Heart left ventricle (tissue), 16 donors: Measurements from ENCODE around the gene LRP5. TPM values are rescaled to one million over a fixed set of nuclear protein-coding genes. Genes with fewer than 3 reads are reported as not detected.
A peak's percentile ranks its signal among the peaks of the same experiment; 100 is the strongest.

Experiments
- ATAC-seq, 4 donors: fragments of 200-7000 bp; cut with Tn5 transposase; one replicate each; pipeline ENCODE4 v1.9.1; 2020 to 2022; ENCODE audit warnings: moderate library complexity in 4 of 4, mild to moderate bottlenecking in 3 of 4, moderate number of reproducible peaks in 1 of 4
- DNase-seq, 5 donors: peaks; one replicate each; pipeline ENCODE4 v3.0.0-alpha.2; 2020
- H3K27ac ChIP-seq, 12 donors: fragments of 200-600 bp; sonication (generic) in 4 of 12; one replicate each; pipeline versions ENCODE4 v1.5.0 to v1.8.0; 2016 to 2022; ENCODE audit warnings: mild to moderate bottlenecking in 2 of 12
- H3K27me3 ChIP-seq, 9 donors: fragments of 200-600 bp; sonication (generic) in 2 of 9; one replicate each; pipeline versions ENCODE4 v1.5.1 to v1.8.0; 2016 to 2022; ENCODE audit warnings: mild to moderate bottlenecking in 3 of 9
- H3K36me3 ChIP-seq, 9 donors: fragments of 200-600 bp; sonication (generic) in 2 of 9; one replicate each; pipeline versions ENCODE4 v1.5.0 to v1.8.0; 2018 to 2022; ENCODE audit warnings: mild to moderate bottlenecking in 2 of 9
- H3K4me1 ChIP-seq, 12 donors: fragments of 200-600 bp; sonication (generic) in 4 of 12; one replicate each; pipeline versions ENCODE4 v1.5.0 to v1.8.0; 2016 to 2022; ENCODE audit warnings: mild to moderate bottlenecking in 3 of 12
- H3K4me3 ChIP-seq, 12 donors: fragments of 200-600 bp; sonication (generic) in 4 of 12; one replicate each; pipeline versions ENCODE4 v1.5.0 to v1.8.0; 2017 to 2022; ENCODE audit warnings: mild to moderate bottlenecking in 9 of 12, moderate library complexity in 4 of 12
- H3K9me3 ChIP-seq, 12 donors: fragments of 200-600 bp; sonication (generic) in 4 of 12; one replicate each; pipeline versions ENCODE4 v1.5.0 to v1.8.0; 2016 to 2022; ENCODE audit warnings: mild to moderate bottlenecking in 1 of 12
- CTCF ChIP-seq, 12 donors: fragments of 200-600 bp; sonication (generic) in 4 of 12; IDR thresholded peaks; one replicate each; pipeline versions ENCODE4 v1.5.0 to v1.8.0; 2018 to 2022; ENCODE audit warnings: antibody characterized with exemption in 12 of 12, mild to moderate bottlenecking in 5 of 12
- POLR2A ChIP-seq, 2 donors: fragments of 450-650 bp; IDR thresholded peaks; one replicate each; pipeline ENCODE4 v1.6.1; 2017; ENCODE audit warnings: antibody characterized with exemption in 2 of 2, mild to moderate bottlenecking in 2 of 2, moderate library complexity in 2 of 2
- WGBS, 4 donors: extraction: QIAGEN DNeasy Blood & Tissue Kit in 2 of 4; methylation state at CpG; one replicate each; pipeline versions ENCODE4 v1.1.5 to v1.1.7; 2013 to 2018; 5-methylcytosine and 5-hydroxymethylcytosine counted together
- intact Hi-C, 10 donors: fragments of 100-400 bp; cut with DNase I; formaldehyde crosslinking; loops; one replicate each; pipeline versions ENCODE4 v1.11.1 to v1.14.2; 2022
- polyA plus RNA-seq, 2 donors: library from polyadenylated mRNA; stranded (reverse); fragments of 200-250 nt; gene quantifications; one replicate each; pipeline ENCODE4 v1.2.3, GENCODE V29; 2013
- total RNA-seq, 9 donors: library from RNA; depleted of rRNA in 2 of 9; stranded (reverse); fragments of >200 nt in 2 of 9; fragmentation: NEBNext Ultra II Directional in 3 of 9; extraction: Animal tissue kit (Norgen Biotek cat#: 25700) in 3 of 9; gene quantifications; one replicate each; pipeline versions ENCODE4 v1.1.0 to v1.2.4, GENCODE V29; 2016 to 2023
- donor health status: ischemic (EF 13 %, LVEDD 7.1; RV severe dilation, severe dysfunction).
- donor health status: healthy with polysubstance abuse.
- donor health status: DM: no; HTN: yes; CAD: no.
- donor health status: DM: no; HTN: no; CAD: no.
- donor health status: ischemic (EF 25% LVEDD 6.9; RV normal size, moderate dysfunction).
- donor health status: ischemic (EF 25% LVEDD 5.7; RV mildly dilated, moderate dysfunction).
- donor health status: healthy.
- donor health status: DM: yes; HTN: yes; CAD: no.
- donor health status: ischemic (EF 35%, LVEDD 5.7; RV mildly dilated, moderate dysfunction).
- donor health status: nonischemic (EF 11% LVEDD 7.7; RV severe dilation, severe dysfunction).
- donor health status: DM: yes; HTN: yes; CAD: no.
- donor health status: PGD.
- donor health status: ischemic (EF 29% LVEDD 5.4; RV normal size, mild dysfunction).
- donor health status: nonischemic (EF 23%, LVEDD 6.1; RV moderate dilation, normal function).

LRP5 gene
- total and polyA plus RNA-seq, 11 donors = 30.2 to 62.5 (median 39.8) TPM

GRCh38 chr11:68336716-68337115, 24.3 kb downstream of the LRP5 start:
- Histone ChIP-seq H3K4me1 (peaks cover 6 to 83% (median 62%) of the 10 kb centered on the region in 12 donors), H3K27ac (peak overlapping the region in 5 of 12 donors; percentile 0 to 71 (median 67)), H3K27me3 (no peaks in the 10 kb centered on the region), H3K36me3 (no peaks in the 10 kb centered on the region), H3K4me3 (no peak overlapping the region), H3K9me3 (peaks cover 0 to 4% (median 0%) of the 10 kb centered on the region in 12 donors)
- TF ChIP-seq POLR2A (IDR thresholded peaks at IDR 0.05) (no peak), CTCF (IDR thresholded peaks at IDR 0.05) (no peak)
- intact Hi-C loops = no loop called here
- DNase-seq (no peak), ATAC-seq (no peak)
- 83 to 86% (median 85%) methylated on average over 9 of the region's 9 CpGs for WGBS, 4 donors

- TF ChIP-seq CTCF (IDR thresholded peaks at IDR 0.05) = no peak
- no peak for TF ChIP-seq POLR2A (IDR thresholded peaks at IDR 0.05)
- H3K36me3 ChIP-seq = no peaks in the 10 kb centered on the region
- WGBS, 4 donors = 81 to 91% (median 86%) methylated on average over 4 of the region's 4 CpGs
- no peak for DNase-seq
- no peak overlapping the region for H3K4me3 ChIP-seq
- intact Hi-C loops = no loop called here
- H3K9me3 ChIP-seq = peaks cover 0 to 4% (median 0%) of the 10 kb centered on the region in 12 donors
- ATAC-seq = no peak
- H3K27ac ChIP-seq = peak overlapping the region in 6 of 12 donors; percentile 0 to 71 (median 52)
- no peaks in the 10 kb centered on the region for H3K27me3 ChIP-seq
- H3K4me1 ChIP-seq = peaks cover 1 to 84% (median 61%) of the 10 kb centered on the region in 12 donors
These were observed 25.0 kb downstream of the LRP5 start for GRCh38 chr11:68337399-68337835.

GRCh38 chr11:68338051-68338780, 25.8 kb downstream of the LRP5 start:
- no peaks in the 10 kb centered on the region for H3K36me3 ChIP-seq
- peaks cover 0 to 84% (median 63%) of the 10 kb centered on the region in 12 donors for H3K4me1 ChIP-seq
- no peak for TF ChIP-seq CTCF (IDR thresholded peaks at IDR 0.05)
- no peak for TF ChIP-seq POLR2A (IDR thresholded peaks at IDR 0.05)
- intact Hi-C loops = no loop called here
- ATAC-seq = peak; percentile 46 to 53 (median 52)
- H3K27ac ChIP-seq = peak overlapping the region in 10 of 12 donors; percentile 11 to 71 (median 42)
- no peak overlapping the region for H3K4me3 ChIP-seq
- 27 to 43% (median 37%) methylated on average over 11 of the region's 11 CpGs for WGBS, 4 donors
- H3K27me3 ChIP-seq = no peaks in the 10 kb centered on the region
- peaks cover 0 to 4% (median 0%) of the 10 kb centered on the region in 12 donors for H3K9me3 ChIP-seq
- DNase-seq = peak in 2 of 5 donors; percentile 59 to 67

GRCh38 chr11:68340003-68340767, 27.8 kb downstream of the LRP5 start:
- H3K9me3 ChIP-seq = no peaks in the 10 kb centered on the region
- no peak for DNase-seq
- 88 to 89% (median 89%) methylated on average over 16 of the region's 16 CpGs for WGBS, 4 donors
- no peak for ATAC-seq
- intact Hi-C loops = no loop called here
- H3K4me1 ChIP-seq = peaks cover 0 to 79% (median 61%) of the 10 kb centered on the region in 12 donors
- no peaks in the 10 kb centered on the region for H3K27me3 ChIP-seq
- H3K4me3 ChIP-seq = no peak overlapping the region
- TF ChIP-seq CTCF (IDR thresholded peaks at IDR 0.05) (no peak), POLR2A (IDR thresholded peaks at IDR 0.05) (no peak)
- peak overlapping the region in 2 of 12 donors; percentile 4 to 11 for H3K27ac ChIP-seq
- no peaks in the 10 kb centered on the region for H3K36me3 ChIP-seq
